Medulla oblongata (tissue), 1 donor: ENCODE results near the gene RBMS3.

Experiments
- DNase-seq: peaks from one replicate; pipeline ENCODE4 v3.0.0-alpha.2; 2015; ENCODE audit errors: extremely low spot score

Gene RBMS3

GRCh38 chr3:29277249-29277648 is 3.6 kb upstream of the RBMS3 start:
- DNase-seq, result no peak

- DNase-seq, result no peak
These were observed 1.6 kb upstream of the RBMS3 start for GRCh38 chr3:29279286-29279685.

GRCh38 chr3:29279806-29280205 is 1.1 kb upstream of the RBMS3 start:
- peak; percentile 29 for DNase-seq

- DNase-seq, result peak; percentile 28
These were observed 148 bp downstream of the RBMS3 start for GRCh38 chr3:29281094-29281343.

- DNase-seq, result peak; percentile 25
These were observed 722 bp downstream of the RBMS3 start for GRCh38 chr3:29281344-29282241.

- no peak for DNase-seq
These were observed 1.8 kb downstream of the RBMS3 start for GRCh38 chr3:29282427-29283230.

GRCh38 chr3:29283231-29284119 is 2.6 kb downstream of the RBMS3 start:
- DNase-seq, result no peak

- DNase-seq, result no peak
These were observed 3.6 kb downstream of the RBMS3 start for GRCh38 chr3:29284497-29284896.

GRCh38 chr3:29285471-29286071 is 4.7 kb downstream of the RBMS3 start:
- DNase-seq, result no peak

GRCh38 chr3:29286478-29287240 is 5.8 kb downstream of the RBMS3 start:
- no peak for DNase-seq

GRCh38 chr3:29290596-29290995 is 9.7 kb downstream of the RBMS3 start:
- no peak for DNase-seq

GRCh38 chr3:29291260-29291981 is 10.6 kb downstream of the RBMS3 start:
- no peak for DNase-seq

GRCh38 chr3:29291982-29292363 is 11.1 kb downstream of the RBMS3 start:
- DNase-seq, result no peak

- DNase-seq, result no peak
These were observed 12.6 kb downstream of the RBMS3 start for GRCh38 chr3:29293421-29293820.

- no peak for DNase-seq
These were observed 17.1 kb downstream of the RBMS3 start for GRCh38 chr3:29297998-29298397.

GRCh38 chr3:29301332-29302019 is 20.6 kb downstream of the RBMS3 start:
- DNase-seq, result no peak

- no peak for DNase-seq
These were observed 21.7 kb downstream of the RBMS3 start for GRCh38 chr3:29302619-29303018.

GRCh38 chr3:29307295-29307694 is 26.4 kb downstream of the RBMS3 start:
- no peak for DNase-seq

- DNase-seq, result no peak
These were observed 30.0 kb downstream of the RBMS3 start for GRCh38 chr3:29310865-29311264.

- DNase-seq, result no peak
These were observed 30.9 kb downstream of the RBMS3 start for GRCh38 chr3:29311795-29312194.
